HCT116 (cell line): Measurements from ENCODE around the gene ITGA11. TPM values are rescaled to one million over a fixed set of nuclear protein-coding genes. Genes with fewer than 3 reads are reported as not detected.

Experiments used
- ATAC-seq: fragments of 200-7000 bp; cut with Tn5 transposase; 2 replicates; pipeline ENCODE4 v1.9.1; 2020; ENCODE audit warnings: mild to moderate bottlenecking, moderate library complexity
- BruUV-seq: library from RNA; stranded (reverse); fragments of 400-500 nt; replicated peaks from 2 replicates; lab custom pipeline; 2021; lab: Mats Ljungman, UMichigan
- CTCF ChIA-PET: fragments of 300-600 bp; sonication (Branson Sonifier 250); formaldehyde crosslinking; loops from one replicate; lab custom pipeline; 2021; ENCODE audit warnings: antibody characterized with exemption; lab: Charles Lee
- POLR2A ChIA-PET: fragments of 300-600, 350-600 bp; sonication (Branson Sonifier 250); formaldehyde crosslinking; loops from one replicate; lab custom pipeline; 2021; ENCODE audit warnings: antibody characterized with exemption; lab: Charles Lee
- RAD21 ChIA-PET, 2 experiments: fragments of 300-600 bp; sonication (Branson Sonifier 250); formaldehyde crosslinking; loops; one replicate each; lab custom pipeline; 2023; ENCODE audit warnings: low total read pairs in 2 of 2; ENCODE audit not compliant: uncharacterized antibody in 2 of 2, unreplicated experiment in 2 of 2, low non-redundant PET in 1 of 2; lab: Charles Lee
- DNase-seq: peaks from one replicate; pipeline ENCODE4 v3.0.0-alpha.2; 2010; ENCODE audit warnings: low read depth, low spot score
- H2AFZ ChIP-seq: fragments of 200-600 bp; shearing (Covaris generic), sonication (generic); 2 replicates; pipeline ENCODE4 v1.6.1; 2017; ENCODE audit warnings: low read depth, mixed run types, mixed read lengths, antibody characterized with exemption, low read length; ENCODE audit not compliant: poor library complexity, severe bottlenecking
- H3K27ac ChIP-seq: 2 replicates; pipeline ENCODE4 v1.5.1; 2012; ENCODE audit warnings: low read depth, low read length
- H3K27me3 ChIP-seq: fragments of 200-600 bp; sonication (generic); 2 replicates; pipeline ENCODE4 v1.6.1; 2016; ENCODE audit warnings: mixed run types, low read length, mixed read lengths; ENCODE audit not compliant: insufficient read depth
- H3K36me3 ChIP-seq, 2 experiments: fragments of 200-500 bp in 1 of 2; fragments of 200-600 bp in 1 of 2; sonication (Bioruptor generic) in 1 of 2; sonication (generic) in 1 of 2; 2 replicates each; pipeline versions ENCODE4 v1.5.1 to v1.6.1; 2014 to 2016; ENCODE audit warnings: low read length in 2 of 2, inconsistent platforms in 1 of 2, mixed read lengths in 1 of 2, mixed run types in 1 of 2; ENCODE audit not compliant: insufficient read depth in 2 of 2, control insufficient read depth in 1 of 2
- H3K4me1 ChIP-seq, 2 experiments: fragments of 200-600 bp in 1 of 2; sonication (generic) in 1 of 2; 2 replicates each; pipeline versions ENCODE4 v1.5.1 to v1.6.1; 2012 to 2017; ENCODE audit warnings: low read length in 2 of 2, inconsistent platforms in 1 of 2, mild to moderate bottlenecking in 1 of 2, mixed read lengths in 1 of 2, mixed run types in 1 of 2, moderate library complexity in 1 of 2; ENCODE audit not compliant: insufficient read depth in 2 of 2, control insufficient read depth in 1 of 2
- H3K4me2 ChIP-seq: fragments of 200-600 bp; sonication (generic); 2 replicates; pipeline ENCODE4 v1.6.1; 2017; ENCODE audit warnings: mixed run types, low read length, mixed read lengths
- H3K4me3 ChIP-seq, 2 experiments: fragments of 200-600 bp in 1 of 2; sonication (generic) in 1 of 2; replicated peaks in 1 of 2; 2 replicates each; pipeline ENCODE4 v1.5.1; 2011 to 2016; ENCODE audit warnings: low read length in 2 of 2, control low read depth in 1 of 2, low read depth in 1 of 2, mild to moderate bottlenecking in 1 of 2, mixed read lengths in 1 of 2, mixed run types in 1 of 2
- H3K79me2 ChIP-seq: fragments of 200-600 bp; sonication (generic); 2 replicates; pipeline ENCODE4 v1.6.1; 2017; ENCODE audit warnings: mild to moderate bottlenecking, mixed run types, low read length, moderate library complexity, mixed read lengths; ENCODE audit not compliant: insufficient read depth
- H3K9ac ChIP-seq: fragments of 200-600 bp; sonication (generic); 2 replicates; pipeline ENCODE4 v1.6.1; 2016; ENCODE audit warnings: low read length, mixed read lengths
- H3K9me2 ChIP-seq: fragments of 200-600 bp; sonication (generic), shearing (Covaris generic); 2 replicates; pipeline ENCODE4 v1.6.1; 2017; ENCODE audit warnings: mixed run types, mild to moderate bottlenecking, moderate library complexity; ENCODE audit not compliant: insufficient read depth
- H3K9me3 ChIP-seq, 2 experiments: fragments of 200-500 bp in 1 of 2; fragments of 200-600 bp in 1 of 2; sonication (Bioruptor generic) in 1 of 2; sonication (generic) in 1 of 2; 2 replicates each; pipeline ENCODE4 v1.6.1; 2014 to 2017; ENCODE audit warnings: low read length in 2 of 2, mixed read lengths in 2 of 2, inconsistent platforms in 1 of 2, low read depth in 1 of 2, mild to moderate bottlenecking in 1 of 2, mixed run types in 1 of 2, moderate library complexity in 1 of 2; ENCODE audit not compliant: control insufficient read depth in 1 of 2, insufficient read depth in 1 of 2
- H4K20me1 ChIP-seq: fragments of 200-600 bp; sonication (generic), shearing (Covaris generic); 2 replicates; pipeline ENCODE4 v1.6.1; 2017; ENCODE audit warnings: mixed run types, mild to moderate bottlenecking, moderate library complexity; ENCODE audit not compliant: insufficient read depth
- EGR1 ChIP-seq: IDR thresholded peaks from 2 replicates; pipeline ENCODE4 v1.6.1; 2012; ENCODE audit warnings: low read depth
- POLR2AphosphoS5 ChIP-seq: IDR thresholded peaks from 2 replicates; pipeline ENCODE4 v1.6.1; 2011; ENCODE audit warnings: mild to moderate bottlenecking, low read depth, low read length, moderate library complexity
- RAD21 ChIP-seq: IDR thresholded peaks from 2 replicates; pipeline ENCODE4 v1.6.1; 2012; ENCODE audit warnings: low read depth, mild to moderate bottlenecking
- SIN3A ChIP-seq: IDR thresholded peaks from 2 replicates; pipeline ENCODE4 v1.6.1; 2012; ENCODE audit warnings: low read depth
- SP1 ChIP-seq: IDR thresholded peaks from 2 replicates; pipeline ENCODE4 v1.6.1; 2012; ENCODE audit warnings: low read depth
- ZNF274 ChIP-seq: fragments of 200-500 bp; sonication (Bioruptor generic); IDR thresholded peaks from 2 replicates; pipeline ENCODE4 v1.6.1; 2014; ENCODE audit warnings: mild to moderate bottlenecking, low read depth, low read length, inconsistent platforms
- intact Hi-C: fragments of 100-400 bp; cut with micrococcal nuclease; formaldehyde crosslinking; loops from 2 replicates; pipeline ENCODE4 v1.10.0; 2022
- total RNA-seq: library from RNA; stranded (reverse); gene quantifications from one replicate; pipeline ENCODE4 v1.2.1, GENCODE V29; 2021; ENCODE audit not compliant: unreplicated experiment
- TF ChIP-seq, protein P1 (sequence below): IDR thresholded peaks from 2 replicates; pipeline ENCODE4 v1.6.1; 2012; ENCODE audit warnings: low read depth

ITGA11 gene
- total RNA-seq, 1 experiment from 2014 or later = not detected

DNA sequence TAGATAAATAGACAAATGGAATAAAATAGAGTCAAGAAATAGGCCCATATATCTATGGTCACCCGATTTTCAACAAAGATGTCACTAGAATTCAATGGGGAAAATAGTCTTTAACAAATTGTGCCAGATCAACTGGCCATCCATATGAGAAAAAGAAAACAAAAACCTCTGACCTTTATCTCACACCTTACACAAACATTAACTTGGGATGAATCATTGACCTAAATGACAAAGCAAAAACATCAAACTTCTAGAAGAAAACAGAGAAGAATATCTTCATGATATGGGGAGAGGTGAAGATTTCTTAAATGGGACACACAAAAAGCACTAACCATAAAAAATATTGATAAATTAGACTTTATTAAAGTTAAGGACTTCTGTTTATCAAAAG is 31.9 kb downstream of the ITGA11 start:
- peaks cover 3 to 8% of the 10 kb centered on the region in 2 experiments; a peak in 3 of 4 replicates for H3K4me1 ChIP-seq
- H3K9me2 ChIP-seq = no peaks in the 10 kb centered on the region
- ATAC-seq (no peak), DNase-seq (no peak)
- H3K9ac ChIP-seq = no peak overlapping the region
- no peaks in the 10 kb centered on the region for H3K36me3 ChIP-seq
- no TSS peak for BruUV-seq
- peak overlapping the region; percentile 97 for H2AFZ ChIP-seq
- H3K4me3 ChIP-seq = no peak overlapping the region
- TF ChIP-seq SIN3A (no peak), EGR1 (no peak), POLR2AphosphoS5 (no peak), ZNF274 (no peak), SP1 (no peak), RAD21 (no peak)
- TF ChIP-seq, protein P1, sequence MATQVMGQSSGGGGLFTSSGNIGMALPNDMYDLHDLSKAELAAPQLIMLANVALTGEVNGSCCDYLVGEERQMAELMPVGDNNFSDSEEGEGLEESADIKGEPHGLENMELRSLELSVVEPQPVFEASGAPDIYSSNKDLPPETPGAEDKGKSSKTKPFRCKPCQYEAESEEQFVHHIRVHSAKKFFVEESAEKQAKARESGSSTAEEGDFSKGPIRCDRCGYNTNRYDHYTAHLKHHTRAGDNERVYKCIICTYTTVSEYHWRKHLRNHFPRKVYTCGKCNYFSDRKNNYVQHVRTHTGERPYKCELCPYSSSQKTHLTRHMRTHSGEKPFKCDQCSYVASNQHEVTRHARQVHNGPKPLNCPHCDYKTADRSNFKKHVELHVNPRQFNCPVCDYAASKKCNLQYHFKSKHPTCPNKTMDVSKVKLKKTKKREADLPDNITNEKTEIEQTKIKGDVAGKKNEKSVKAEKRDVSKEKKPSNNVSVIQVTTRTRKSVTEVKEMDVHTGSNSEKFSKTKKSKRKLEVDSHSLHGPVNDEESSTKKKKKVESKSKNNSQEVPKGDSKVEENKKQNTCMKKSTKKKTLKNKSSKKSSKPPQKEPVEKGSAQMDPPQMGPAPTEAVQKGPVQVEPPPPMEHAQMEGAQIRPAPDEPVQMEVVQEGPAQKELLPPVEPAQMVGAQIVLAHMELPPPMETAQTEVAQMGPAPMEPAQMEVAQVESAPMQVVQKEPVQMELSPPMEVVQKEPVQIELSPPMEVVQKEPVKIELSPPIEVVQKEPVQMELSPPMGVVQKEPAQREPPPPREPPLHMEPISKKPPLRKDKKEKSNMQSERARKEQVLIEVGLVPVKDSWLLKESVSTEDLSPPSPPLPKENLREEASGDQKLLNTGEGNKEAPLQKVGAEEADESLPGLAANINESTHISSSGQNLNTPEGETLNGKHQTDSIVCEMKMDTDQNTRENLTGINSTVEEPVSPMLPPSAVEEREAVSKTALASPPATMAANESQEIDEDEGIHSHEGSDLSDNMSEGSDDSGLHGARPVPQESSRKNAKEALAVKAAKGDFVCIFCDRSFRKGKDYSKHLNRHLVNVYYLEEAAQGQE = no peak
- no peaks in the 10 kb centered on the region for H4K20me1 ChIP-seq
- H3K79me2 ChIP-seq = no peaks in the 10 kb centered on the region
- peak overlapping the region; percentile 47 for H3K4me2 ChIP-seq
- no peak overlapping the region for H3K27ac ChIP-seq
- H3K9me3 ChIP-seq = no peaks in the 10 kb centered on the region
- POLR2A ChIA-PET = no interaction called here
- no peaks in the 10 kb centered on the region for H3K27me3 ChIP-seq
- CTCF ChIA-PET = no interaction called here
- intact Hi-C loops = no loop called here
- RAD21 ChIA-PET = no interaction called here
